HG03060 (cell line): ENCODE measurements around the gene CACFD1.

Experiments used
- ATAC-seq: cut with Tn5 transposase; IDR thresholded peaks from one replicate; pipeline ENCODE4 v1.9.1; 2021; ENCODE audit warnings: low read depth, moderate number of reproducible peaks; ENCODE audit not compliant: unreplicated experiment

CACFD1 gene

DNA sequence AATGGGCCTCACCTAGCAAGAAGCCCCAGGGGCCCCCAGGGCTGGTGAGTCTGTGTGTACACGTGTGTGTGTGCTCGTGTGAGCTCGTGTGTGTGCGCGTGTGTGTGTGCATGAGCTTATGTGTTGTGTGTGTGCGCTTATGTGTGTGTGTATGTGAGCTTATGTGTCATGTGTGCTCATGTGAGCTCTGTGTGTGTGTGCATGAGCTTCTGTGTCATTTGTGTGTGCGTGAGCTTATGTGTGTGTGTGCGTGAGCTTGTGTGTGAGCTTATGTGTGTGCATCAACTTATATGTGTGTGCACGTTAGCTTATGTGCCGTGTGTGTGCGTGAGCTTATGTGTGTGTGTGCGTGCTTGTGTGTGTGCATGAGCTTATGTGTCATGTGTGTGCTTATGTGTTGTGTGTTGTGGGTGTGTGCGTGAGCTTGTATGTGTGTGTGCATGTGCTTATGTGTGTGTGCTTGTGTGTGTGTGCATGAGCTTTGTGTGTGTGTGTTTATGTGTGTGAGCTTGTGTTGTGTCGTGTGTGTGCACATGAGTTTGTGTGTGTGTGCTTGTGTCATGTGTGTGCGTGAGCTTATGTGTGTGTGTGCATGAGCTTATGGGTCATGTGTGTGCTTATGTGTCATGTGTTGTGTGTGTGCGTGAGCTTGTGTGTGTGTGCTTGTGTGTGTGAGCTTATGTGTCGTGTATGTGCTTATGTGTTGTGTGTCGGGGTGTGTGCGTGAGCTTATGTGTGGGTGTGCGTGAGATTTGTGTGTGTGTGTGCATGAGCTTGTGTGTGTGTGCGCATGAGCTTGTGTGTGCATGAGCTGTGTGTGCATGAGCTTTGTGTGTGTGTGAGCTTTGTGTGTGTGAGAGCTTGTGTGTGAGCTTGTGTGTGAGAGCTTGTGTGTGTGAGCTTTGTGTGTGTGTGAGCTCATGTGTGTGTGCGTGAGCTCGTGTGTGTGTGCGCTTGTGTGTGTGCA, 35.8 kb downstream of the CACFD1 start:
- no peak for ATAC-seq

DNA sequence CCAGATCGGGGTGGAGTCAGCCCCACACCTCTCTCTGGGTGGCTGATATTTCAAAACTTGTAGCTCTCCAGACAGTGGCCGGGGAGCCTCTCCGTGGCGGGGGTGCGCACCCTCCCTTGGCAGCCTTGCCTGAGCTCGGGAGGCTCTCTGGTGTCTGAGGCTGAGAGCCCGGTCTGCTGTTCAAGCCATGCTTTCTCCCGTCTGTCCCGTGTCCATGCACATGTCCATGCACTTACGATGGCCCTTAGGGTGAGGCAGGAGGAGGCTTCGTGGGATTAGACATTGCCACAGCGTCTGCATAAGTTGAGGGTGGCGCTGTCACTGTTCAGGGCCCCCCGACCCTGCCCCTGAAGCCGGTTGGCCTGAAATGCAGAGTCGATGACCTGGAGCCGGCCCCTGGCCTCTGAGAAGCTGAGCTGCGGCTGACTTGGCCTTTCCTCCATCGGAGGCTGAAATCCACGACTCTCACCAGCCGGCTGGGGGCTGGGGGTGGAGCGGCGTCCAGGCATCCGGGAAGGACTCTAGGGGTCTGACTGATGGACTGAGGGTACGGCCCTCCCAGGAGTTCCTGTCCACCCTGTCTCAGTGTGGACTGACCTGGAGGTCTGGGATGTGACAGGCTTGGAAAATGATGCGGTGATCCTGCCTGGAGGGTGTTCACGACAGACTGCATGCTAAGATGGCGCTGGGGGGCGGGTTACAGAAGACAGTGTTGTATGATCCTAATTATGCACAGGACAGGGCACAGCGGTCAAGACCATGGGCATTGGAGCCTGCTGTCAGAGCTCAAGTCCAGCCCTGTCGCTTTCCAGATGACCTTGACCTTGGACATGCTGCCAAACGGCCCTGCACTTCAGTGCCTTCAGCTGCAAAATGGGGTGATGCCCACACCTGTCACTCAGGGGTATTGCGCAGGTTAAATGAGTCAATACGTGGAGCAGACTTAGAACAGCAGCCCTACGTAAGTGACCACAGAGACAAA, 37.4 kb downstream of the CACFD1 start:
- ATAC-seq, result no peak

DNA sequence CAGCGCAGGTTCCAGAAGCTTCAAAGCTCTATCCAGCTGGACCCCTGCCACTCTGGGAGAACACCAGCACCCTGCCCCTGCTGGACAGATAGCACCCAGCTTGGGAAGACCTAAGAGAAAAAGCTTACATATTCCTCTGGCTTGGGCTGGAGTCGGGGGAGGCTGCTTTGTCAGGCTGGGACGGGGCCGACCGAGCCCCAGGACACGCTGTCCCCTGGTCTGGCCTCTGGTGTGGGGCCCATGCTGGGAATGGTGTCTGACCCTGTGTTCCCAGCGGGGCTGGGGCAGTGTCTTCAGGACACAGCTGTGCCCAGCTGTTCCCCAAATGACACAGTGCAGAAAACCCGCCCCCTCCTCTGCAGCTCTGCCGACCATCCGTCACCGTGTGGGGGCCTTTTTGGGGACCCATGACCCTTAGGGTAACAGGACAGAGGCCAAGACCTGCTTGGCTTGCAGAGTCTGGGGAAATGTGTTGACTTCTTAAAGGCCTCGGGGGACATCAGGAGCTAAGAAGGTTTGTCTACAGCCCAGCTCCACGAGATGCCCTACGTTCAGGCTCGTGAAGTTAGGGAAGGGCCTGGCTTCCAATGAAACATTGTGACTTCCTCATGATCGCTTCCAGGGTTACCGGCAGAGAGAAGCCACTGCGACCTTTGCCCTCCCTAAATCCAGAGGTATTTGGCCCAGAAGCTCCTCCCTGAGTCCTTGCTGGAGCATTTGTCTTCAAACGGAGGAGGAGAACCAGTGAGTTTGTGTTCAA, 39.5 kb downstream of the CACFD1 start:
- no peak for ATAC-seq

DNA sequence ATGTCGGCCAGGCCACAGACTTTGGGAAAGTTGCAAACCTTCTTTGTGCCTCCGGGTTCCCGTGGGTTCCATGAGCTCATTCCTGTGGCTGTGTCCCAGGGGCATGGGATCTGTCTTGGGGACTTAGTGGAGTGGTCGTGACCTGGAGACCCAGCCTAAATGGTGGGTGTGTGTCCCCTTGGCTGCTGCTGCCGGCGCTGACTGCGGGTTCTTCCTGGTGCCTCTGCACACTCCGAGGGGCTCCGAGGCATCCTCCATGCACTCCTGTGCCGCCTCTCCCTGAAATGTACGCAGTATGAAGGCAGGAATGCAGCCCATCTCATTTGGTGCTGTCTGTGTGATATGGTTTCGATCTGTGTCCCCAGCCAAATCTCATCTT, 40.1 kb downstream of the CACFD1 start:
- ATAC-seq, result no peak

DNA sequence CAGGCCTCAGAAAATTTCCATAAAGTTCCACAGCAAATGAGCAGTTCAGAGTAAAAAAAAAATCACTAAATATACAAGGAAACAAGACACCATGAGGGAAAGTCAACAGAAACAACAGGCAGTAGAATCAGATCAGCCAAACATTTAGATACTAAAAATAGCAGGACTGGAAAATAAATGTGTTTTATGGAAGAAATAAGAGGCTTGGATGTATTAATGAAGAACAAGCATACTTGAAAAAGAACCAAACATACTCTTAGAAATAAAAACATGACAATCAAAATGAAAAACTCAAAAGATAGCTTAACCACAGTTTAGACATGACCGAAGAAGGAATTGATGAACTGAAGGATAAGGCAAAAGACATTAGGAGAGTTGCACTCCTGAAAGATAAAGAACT, 42.3 kb downstream of the CACFD1 start:
- no peak for ATAC-seq

DNA sequence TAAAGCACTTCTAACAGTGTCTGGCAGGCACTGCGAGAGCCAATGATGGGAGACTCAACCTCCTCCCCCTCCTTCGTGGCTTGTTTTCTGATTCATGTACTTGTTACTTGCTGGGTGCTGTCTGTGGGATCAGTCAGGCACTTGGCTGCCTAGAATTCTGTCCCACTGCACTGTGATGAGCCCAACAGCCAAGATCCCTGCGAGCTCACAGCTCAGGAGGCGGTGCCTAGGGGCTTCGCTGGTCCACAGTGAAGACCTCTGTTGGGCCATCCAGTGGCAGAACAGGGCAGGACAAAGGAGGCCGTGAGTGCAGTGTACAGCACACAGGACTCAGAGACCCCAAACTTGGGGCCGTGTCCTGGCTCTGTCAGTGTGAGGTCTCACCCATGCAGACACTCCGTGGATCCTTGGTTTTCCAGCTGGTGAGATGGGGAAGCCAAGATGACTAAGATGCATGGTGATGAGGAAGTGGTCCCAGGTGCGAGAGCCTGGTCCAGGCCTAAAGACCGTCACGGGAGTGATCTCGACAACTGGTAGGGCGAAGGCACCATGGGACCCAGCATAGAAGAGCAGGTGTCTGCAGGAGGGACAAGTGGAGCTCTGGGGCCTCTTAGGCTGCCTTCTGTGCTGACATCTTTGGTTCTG, 45.5 kb downstream of the CACFD1 start:
- no peak for ATAC-seq

DNA sequence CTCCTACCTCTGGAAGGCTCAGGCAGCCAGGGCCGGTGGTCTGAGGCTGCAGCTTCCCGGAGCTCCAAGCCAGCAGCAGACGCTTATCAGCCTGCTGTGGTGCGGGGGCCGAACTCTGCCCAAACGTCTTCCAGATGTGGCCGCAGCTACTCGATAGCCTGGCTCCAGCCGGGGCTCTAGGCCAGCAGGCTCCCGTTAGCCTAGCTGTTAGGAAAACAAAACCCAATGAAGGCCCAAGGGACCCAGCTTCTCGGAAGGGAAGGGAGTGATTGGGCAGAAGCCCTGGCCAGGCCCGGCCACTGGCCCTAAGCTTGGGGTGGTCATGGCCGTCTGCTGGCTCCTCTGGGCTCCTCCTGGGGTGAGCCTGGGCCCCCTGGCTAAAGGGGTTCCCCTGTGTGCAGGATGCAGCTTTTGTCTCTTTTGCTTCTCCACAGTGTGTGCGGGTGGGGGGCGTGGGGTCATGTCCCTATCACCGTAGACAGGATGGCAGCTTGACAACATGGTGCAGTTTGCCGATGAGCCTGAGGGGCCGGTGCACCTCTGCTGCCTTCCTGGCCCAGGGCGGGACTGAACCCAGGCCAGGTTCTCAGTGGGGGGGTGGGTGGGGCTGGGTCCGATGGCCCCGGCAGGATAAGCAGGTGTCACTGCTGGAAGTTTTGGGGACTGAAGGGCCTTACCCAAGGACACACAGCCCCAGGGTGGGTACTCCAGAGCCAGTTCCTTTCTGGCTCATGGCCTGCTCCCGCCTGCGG, 46.3 kb downstream of the CACFD1 start:
- no peak for ATAC-seq

DNA sequence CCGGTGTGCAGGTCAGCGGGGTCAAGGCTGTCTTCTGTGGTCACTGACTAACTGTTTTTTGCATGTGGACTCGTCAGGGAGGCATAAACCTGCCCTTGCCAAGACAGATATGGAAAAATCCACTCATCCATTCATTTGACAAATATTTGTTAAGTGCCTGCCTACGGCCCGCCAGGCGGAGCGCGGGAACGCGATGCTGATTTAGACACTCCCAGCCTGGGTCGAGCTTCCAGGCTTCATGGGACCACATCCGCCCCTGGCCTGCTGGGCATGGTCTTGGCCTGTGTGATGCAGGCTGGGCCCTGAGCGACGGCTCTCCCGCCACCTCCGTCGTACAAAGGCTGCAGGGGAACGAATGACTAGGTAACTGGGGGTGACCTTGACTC, 46.9 kb downstream of the CACFD1 start:
- no peak for ATAC-seq

DNA sequence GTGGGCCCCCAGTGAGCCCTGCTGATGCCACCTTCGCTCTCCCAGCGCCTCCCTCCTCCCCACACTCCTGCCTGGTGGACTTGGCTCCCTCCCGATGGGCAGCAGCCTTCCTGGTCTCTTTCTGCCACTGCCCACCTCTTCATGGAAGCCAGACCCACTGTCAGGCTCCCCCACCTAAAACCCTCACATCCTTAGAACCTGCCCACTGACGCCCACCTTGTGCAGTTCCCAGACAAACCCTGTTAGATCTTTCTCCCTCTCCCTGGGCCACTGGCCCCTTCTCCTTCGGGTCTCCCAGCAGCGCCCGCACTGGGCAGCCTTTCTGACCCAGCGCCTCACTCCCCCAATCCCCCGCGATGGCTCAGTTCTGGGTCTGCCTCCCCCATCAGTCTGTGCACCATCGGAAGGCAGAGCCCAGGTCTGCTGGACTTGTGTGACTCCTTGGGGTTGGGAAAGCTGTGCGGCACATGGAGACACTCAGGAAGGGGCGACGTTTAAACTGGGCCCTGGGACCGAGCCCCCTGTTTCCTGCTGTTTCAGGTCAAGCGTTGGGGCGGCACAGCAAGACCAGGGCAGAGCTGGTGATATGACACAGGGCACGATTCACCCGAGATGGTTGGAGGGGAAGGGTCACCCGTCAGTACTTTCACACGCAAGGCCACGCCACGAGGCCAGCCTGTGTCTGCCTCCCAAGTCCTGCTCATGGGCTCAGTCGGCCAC, 47.6 kb downstream of the CACFD1 start:
- no peak for ATAC-seq

DNA sequence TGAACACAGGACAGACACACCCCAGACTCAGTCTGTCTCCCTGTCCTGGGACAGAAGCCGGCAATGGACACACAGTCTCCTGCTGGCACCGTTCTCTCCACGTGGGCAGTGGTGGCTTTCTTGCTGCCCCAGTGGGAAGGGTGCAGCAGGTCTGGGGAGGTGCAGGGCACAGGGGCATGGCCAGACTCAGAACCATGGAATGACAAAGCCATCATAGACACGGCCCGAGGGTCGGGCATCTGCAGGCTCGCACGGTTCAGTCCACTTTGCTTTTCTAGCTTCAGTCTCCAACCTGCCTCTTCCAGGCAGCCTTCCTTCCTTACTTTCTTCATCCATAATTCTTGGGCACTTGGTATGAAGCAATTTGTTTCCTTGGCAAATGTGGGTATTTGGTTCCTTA, 48.3 kb downstream of the CACFD1 start:
- no peak for ATAC-seq

DNA sequence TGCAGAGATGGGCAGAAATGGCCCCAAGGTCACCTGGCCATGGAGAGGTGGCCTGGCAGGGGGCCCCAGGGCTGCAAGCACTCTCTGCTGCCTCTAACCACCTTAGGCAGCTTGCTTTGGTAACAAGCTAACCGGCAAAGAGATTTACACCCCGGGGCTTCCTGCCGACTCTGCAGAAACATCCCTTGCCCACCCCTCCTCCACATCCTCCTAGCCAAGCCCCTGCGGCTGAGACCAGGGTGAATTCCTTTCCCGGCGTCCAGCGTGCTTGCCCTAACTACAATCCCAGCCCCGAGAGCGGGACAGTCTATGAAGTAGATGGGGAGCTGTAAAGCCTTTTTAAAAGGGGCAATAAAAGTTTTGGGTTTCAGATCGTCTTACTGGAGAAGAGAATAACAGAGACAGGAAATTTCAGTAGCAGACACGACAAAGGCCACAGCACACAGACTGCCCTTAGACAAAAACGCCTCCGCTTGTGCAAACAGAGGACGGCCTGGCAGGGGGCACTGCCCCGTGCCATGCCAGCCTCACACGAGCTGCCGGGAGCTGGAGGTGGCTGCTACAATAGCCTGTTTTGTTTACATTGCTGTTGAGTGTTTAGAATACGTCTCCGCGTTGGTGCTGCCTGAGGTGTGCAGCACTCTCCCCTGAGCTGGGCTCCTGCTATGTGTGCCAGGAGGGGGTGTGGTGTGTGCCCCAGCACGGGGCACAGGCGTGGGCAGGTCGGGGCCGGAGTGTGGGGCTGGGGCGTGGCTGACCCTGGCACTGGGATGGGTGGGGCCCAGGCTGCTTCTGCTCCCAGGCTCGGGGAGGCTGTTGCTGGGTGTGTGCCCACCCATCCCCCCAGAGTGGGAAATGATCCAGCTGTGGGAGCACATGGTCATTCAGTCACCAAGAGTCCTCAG, 49.7 kb downstream of the CACFD1 start:
- no peak for ATAC-seq

DNA sequence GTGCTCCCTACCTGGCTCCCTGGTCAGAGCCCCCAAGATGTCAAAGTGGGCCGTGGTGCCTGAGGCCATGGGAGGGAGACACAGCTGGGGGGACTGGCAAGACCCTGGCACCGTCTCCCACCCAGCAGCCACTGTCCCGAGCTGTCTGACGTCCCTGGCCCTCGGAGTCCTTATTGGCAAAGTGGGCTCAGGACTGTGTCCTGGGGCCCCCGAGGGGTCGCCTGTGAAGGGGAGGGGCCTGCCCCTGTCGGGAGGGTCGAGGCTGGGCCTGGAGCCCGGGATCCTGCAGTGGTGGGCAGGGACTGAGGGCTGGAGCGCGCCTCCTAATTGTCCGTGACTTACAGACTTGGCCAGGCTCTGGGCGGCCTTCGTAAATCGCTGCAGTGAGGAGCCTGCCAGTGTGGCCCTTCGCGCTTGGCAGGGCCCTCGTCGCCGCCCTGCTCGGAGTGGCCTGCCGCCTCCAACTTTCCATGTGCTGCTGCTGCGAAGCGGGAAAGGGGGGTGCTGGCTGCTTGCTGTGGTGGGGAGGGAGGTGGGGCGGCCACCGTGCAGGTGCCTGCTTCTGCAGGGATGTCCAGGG, 51.2 kb downstream of the CACFD1 start:
- no peak for ATAC-seq

DNA sequence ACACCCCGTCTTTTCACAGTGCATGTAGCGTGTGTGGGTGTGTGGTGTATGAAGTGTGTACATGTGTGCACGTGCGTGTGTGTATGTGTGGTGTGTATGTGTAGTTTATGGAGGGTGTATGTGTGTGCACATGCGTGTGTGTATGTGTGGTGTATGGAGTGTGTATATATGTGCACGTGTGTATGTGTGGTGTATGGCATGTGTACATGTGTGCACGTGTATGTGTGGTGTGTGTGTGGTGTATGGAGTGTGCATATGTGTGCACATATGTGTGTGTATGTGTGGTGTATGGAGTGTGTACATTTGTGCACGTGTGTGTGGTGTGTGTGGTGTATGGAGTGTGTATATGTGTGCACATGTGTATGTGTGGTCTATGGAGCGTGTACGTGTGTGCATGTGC, 51.8 kb downstream of the CACFD1 start:
- ATAC-seq, result no peak

DNA sequence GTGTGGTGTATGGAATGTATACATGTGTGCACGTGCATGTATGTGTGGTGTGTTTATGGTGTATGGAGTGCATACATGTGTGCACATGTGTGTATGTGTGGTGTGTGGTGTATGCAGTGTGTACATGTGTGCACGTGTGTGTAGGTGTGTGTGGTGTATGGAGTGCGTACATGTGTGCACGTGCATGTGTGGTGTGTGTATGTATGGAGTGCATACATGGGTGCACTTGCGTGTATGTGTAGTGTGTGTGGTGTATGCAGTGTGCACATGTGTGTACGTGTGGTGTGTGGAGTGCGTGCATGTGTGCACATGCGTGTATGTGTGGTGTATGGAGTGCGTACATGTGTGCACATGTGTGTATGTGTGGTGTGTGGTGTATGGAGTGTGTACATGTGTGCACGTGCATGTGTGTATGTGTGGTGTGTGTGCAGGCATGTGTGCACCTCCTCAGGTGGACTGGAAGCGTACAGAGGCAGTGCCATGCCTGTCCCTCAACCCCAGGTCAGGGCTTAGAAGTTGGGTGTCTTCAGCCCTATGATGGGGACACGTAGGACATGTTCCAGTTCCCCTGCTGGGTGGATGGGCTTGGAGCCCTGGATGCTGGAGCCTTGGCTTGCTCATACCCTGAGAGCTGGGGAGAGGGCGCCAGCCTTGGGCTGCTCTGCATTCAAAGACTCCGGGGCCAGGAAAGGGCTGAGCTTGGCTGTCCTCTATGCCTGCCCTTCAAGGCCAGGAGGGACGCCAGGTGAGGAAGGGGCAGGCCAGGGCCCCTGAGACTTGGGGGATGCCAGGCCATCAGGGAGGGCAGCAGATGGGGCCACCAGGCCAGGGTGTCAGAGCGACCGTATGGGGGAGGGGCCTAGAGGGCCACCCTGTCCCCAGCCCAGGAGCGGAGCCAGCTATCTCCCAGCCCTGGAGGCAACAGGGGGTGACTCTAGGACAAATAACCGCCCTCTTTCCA, 52.8 kb downstream of the CACFD1 start:
- no peak for ATAC-seq

DNA sequence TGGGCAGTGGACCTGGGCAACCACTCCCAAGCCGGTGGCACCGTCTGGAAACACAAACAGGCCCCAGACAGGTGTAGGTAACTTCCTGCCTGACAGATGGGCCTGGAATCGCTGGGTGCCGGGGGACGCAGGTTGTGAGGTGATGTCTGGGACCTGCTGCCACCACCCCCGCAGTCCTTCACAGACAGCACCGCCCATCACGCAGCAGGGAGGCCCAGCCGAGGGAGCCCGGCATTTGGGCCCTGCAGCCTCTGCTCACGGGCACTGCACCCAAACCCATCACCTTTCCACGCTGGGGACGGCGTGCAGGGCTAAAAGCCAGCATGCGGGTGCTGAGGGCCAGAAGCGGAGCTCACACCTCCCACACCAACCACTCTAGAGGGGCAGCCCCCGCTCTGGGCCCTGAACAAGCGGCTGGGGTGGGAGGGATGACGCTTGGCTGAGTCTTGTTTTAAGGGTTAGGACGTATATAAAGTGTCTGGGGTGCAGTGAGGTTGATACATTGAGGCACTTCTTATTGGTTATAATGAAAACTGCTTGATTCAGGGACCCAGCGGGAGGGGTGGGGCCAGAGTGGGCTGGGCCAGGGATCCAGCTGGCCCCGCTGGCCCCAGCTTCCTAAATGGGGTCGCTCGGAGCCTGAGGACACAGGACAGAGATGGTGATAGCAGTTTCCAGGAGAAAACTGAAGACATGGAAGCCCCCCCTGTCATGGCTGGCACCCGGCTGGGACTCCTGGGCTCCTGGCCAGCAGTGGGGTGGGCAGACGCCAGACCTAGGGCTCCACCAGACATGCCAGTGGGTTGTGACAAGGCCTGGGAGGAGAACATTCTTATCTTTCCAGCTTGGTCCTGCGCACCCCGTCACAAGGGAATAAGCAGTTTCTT, 53.7 kb downstream of the CACFD1 start:
- no peak for ATAC-seq
